ENCODE data around the gene LRRC3C.

LRRC3C gene

DNA sequence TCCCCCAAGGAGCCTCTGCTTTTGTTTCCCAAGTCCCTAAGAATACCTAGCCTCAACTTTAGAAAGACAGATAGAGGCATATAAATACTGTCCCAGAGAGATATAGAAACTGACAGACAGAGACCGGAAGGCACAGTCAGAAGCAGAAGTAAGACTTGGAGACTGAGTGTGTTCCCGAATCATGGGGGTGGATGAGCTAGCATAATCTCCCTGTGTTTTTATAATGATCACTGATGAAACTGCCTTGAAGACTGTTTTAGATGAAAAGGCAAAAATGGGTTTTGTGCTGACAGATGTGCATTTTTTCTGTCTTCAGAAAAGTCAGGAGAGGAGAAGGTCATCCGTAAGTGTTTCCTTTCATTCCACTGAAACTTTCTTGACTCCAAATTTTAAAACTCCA lies 44.7 kb downstream of the LRRC3C start:
- H2AK5ac ChIP-seq (ENCODE audit: low read depth, low read length) = no peak overlapping the region
- H3K4me3 ChIP-seq (ENCODE audit: low read length in 2 of 2) = no peak overlapping the region
- H2BK15ac ChIP-seq (ENCODE audit: low read length) = no peak overlapping the region
- no peak overlapping the region for H2BK120ac ChIP-seq (ENCODE audit: low read depth, low read length)
- H3K9ac ChIP-seq (ENCODE audit: low read depth, low read length, poor library complexity) = no peak overlapping the region
- no peak overlapping the region for H2BK5ac ChIP-seq (ENCODE audit: low read length)
- H3K18ac ChIP-seq (ENCODE audit: low read length) = no peak overlapping the region
- no peaks in the 10 kb centered on the region for H3K4me1 ChIP-seq (ENCODE audit: control insufficient read depth in 2 of 2, insufficient read depth in 1 of 2, low read depth in 1 of 2, low read length in 2 of 2)
- H3K27ac ChIP-seq (replicated peaks; ENCODE audit: low read length) = no peak overlapping the region
- H2BK12ac ChIP-seq (ENCODE audit: low read length) = no peak overlapping the region
- H4K8ac ChIP-seq (ENCODE audit: low read depth, low read length) = no peak overlapping the region
- H3K27me3 ChIP-seq (ENCODE audit: control insufficient read depth in 3 of 3, insufficient read depth in 3 of 3, low read depth in 1 of 3, low read length in 3 of 3) = peaks cover 0 to 77% (median 0%) of the 10 kb centered on the region in 3 experiments
- H3K4ac ChIP-seq (ENCODE audit: low read length) = no peak overlapping the region
- no peak overlapping the region for H4K91ac ChIP-seq (ENCODE audit: low read depth, low read length, poor library complexity)
- H3K36me3 ChIP-seq (replicated peaks in 1 of 2; ENCODE audit: control insufficient read depth in 2 of 2, insufficient read depth in 2 of 2, low read length in 2 of 2) = no peaks in the 10 kb centered on the region
- no peaks in the 10 kb centered on the region for H3K79me1 ChIP-seq (ENCODE audit: low read depth, low read length)
- no peak for DNase-seq (ENCODE audit: low spot score)
- H3K23ac ChIP-seq (ENCODE audit: low read depth, low read length, poor library complexity) = no peak overlapping the region
- WGBS, 2 donors (ENCODE audit: extremely low coverage in 2 of 2, insufficient read length in 2 of 2, insufficient replicate concordance in 1 of 2) = no CpG with 5 or more reads among the region's 3 CpGs
- no peak overlapping the region for H3K14ac ChIP-seq (ENCODE audit: low read length)
- H2AFZ ChIP-seq (ENCODE audit: low read length) = no peak overlapping the region
- H3K4me2 ChIP-seq (ENCODE audit: insufficient read depth, low read length, poor library complexity, severe bottlenecking) = no peak overlapping the region
- H3K9me3 ChIP-seq (replicated peaks in 1 of 2; ENCODE audit: control insufficient read depth in 2 of 2, insufficient read depth in 1 of 2, low read depth in 1 of 2, low read length in 2 of 2) = no peaks in the 10 kb centered on the region

DNA sequence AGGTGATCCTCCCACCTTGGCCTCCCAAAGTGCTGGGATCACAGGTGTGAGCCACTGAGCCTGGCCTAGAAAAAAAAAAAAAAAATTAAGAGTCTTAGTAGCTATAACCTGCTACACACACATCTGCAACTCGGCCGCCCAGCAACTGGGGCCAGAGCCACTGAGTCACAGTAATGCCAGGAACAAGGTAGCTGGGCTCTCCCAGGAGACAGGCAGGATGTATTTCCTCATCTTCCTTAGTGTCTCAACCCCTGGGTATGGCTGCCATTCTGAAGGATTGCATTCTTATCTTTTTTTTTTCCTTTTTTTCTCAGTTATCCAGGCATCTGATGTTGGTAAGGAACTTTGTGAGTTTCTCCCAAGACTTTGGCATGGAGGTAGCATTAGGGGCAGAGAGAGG lies 46.0 kb downstream of the LRRC3C start:
- no peaks in the 10 kb centered on the region for H3K4me1 ChIP-seq (ENCODE audit: control insufficient read depth in 2 of 2, insufficient read depth in 1 of 2, low read depth in 1 of 2, low read length in 2 of 2)
- no CpG with 5 or more reads among the region's 2 CpGs for WGBS, 2 donors (ENCODE audit: extremely low coverage in 2 of 2, insufficient read length in 2 of 2, insufficient replicate concordance in 1 of 2)
- H3K14ac ChIP-seq (ENCODE audit: low read length) = no peak overlapping the region
- no peak overlapping the region for H3K4me3 ChIP-seq (ENCODE audit: low read length in 2 of 2)
- no peak overlapping the region for H2AK5ac ChIP-seq (ENCODE audit: low read depth, low read length)
- H3K9me3 ChIP-seq (replicated peaks in 1 of 2; ENCODE audit: control insufficient read depth in 2 of 2, insufficient read depth in 1 of 2, low read depth in 1 of 2, low read length in 2 of 2) = no peaks in the 10 kb centered on the region
- H3K36me3 ChIP-seq (replicated peaks in 1 of 2; ENCODE audit: control insufficient read depth in 2 of 2, insufficient read depth in 2 of 2, low read length in 2 of 2) = no peaks in the 10 kb centered on the region
- no peak overlapping the region for H3K18ac ChIP-seq (ENCODE audit: low read length)
- H3K23ac ChIP-seq (ENCODE audit: low read depth, low read length, poor library complexity) = no peak overlapping the region
- no peak overlapping the region for H2BK5ac ChIP-seq (ENCODE audit: low read length)
- H4K8ac ChIP-seq (ENCODE audit: low read depth, low read length) = no peak overlapping the region
- no peak overlapping the region for H3K9ac ChIP-seq (ENCODE audit: low read depth, low read length, poor library complexity)
- H3K27me3 ChIP-seq (ENCODE audit: control insufficient read depth in 3 of 3, insufficient read depth in 3 of 3, low read depth in 1 of 3, low read length in 3 of 3) = peaks cover 0 to 85% (median 0%) of the 10 kb centered on the region in 3 experiments
- no peak overlapping the region for H2BK15ac ChIP-seq (ENCODE audit: low read length)
- no peak overlapping the region for H2BK12ac ChIP-seq (ENCODE audit: low read length)
- no peak overlapping the region for H3K27ac ChIP-seq (replicated peaks; ENCODE audit: low read length)
- H3K79me1 ChIP-seq (ENCODE audit: low read depth, low read length) = no peaks in the 10 kb centered on the region
- DNase-seq (ENCODE audit: low spot score) = no peak
- no peak overlapping the region for H3K4me2 ChIP-seq (ENCODE audit: insufficient read depth, low read length, poor library complexity, severe bottlenecking)
- H4K91ac ChIP-seq (ENCODE audit: low read depth, low read length, poor library complexity) = no peak overlapping the region
- H2BK120ac ChIP-seq (ENCODE audit: low read depth, low read length) = no peak overlapping the region
- H3K4ac ChIP-seq (ENCODE audit: low read length) = no peak overlapping the region
- no peak overlapping the region for H2AFZ ChIP-seq (ENCODE audit: low read length)

DNA sequence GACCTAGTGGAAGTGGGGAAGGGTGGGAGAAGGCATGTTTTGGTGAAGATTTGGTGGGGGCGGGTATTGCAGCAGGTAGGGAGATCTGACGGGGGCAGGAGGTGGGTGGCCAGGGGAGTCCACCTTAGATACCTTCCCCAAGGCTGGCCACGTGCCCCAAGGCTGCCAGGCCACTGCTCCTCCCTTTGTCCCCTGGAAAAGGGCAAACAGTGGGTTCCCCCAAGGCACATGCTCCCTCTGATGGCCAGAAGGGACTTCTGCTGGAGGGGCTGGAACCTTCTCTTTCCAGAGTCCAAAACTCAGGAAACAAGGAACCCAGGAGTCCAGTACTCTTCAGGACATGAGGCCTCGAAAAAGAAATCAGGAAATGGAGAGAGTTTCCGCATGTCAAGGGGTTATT lies 46.9 kb downstream of the LRRC3C start:
- Histone ChIP-seq H2BK15ac (ENCODE audit: low read length) (no peak overlapping the region), H2AK5ac (ENCODE audit: low read depth, low read length) (no peak overlapping the region), H3K27ac (replicated peaks; ENCODE audit: low read length) (no peak overlapping the region), H3K4me1 (ENCODE audit: control insufficient read depth in 2 of 2, insufficient read depth in 1 of 2, low read depth in 1 of 2, low read length in 2 of 2) (peaks cover 0 to under 1% of the 10 kb centered on the region in 2 donors), H3K36me3 (replicated peaks in 1 of 2; ENCODE audit: control insufficient read depth in 2 of 2, insufficient read depth in 2 of 2, low read length in 2 of 2) (no peaks in the 10 kb centered on the region), H3K23ac (ENCODE audit: low read depth, low read length, poor library complexity) (no peak overlapping the region), H3K79me1 (ENCODE audit: low read depth, low read length) (no peaks in the 10 kb centered on the region), H2BK120ac (ENCODE audit: low read depth, low read length) (no peak overlapping the region), H2BK12ac (ENCODE audit: low read length) (no peak overlapping the region), H2BK5ac (ENCODE audit: low read length) (no peak overlapping the region), H3K27me3 (ENCODE audit: control insufficient read depth in 3 of 3, insufficient read depth in 3 of 3, low read depth in 1 of 3, low read length in 3 of 3) (peaks cover 0 to 84% (median 0%) of the 10 kb centered on the region in 3 experiments), H3K18ac (ENCODE audit: low read length) (no peak overlapping the region), H3K4ac (ENCODE audit: low read length) (no peak overlapping the region), H4K8ac (ENCODE audit: low read depth, low read length) (no peak overlapping the region), H4K91ac (ENCODE audit: low read depth, low read length, poor library complexity) (no peak overlapping the region), H3K4me3 (ENCODE audit: low read length in 2 of 2) (no peak overlapping the region), H3K4me2 (ENCODE audit: insufficient read depth, low read length, poor library complexity, severe bottlenecking) (no peak overlapping the region), H3K9me3 (replicated peaks in 1 of 2; ENCODE audit: control insufficient read depth in 2 of 2, insufficient read depth in 1 of 2, low read depth in 1 of 2, low read length in 2 of 2) (no peaks in the 10 kb centered on the region), H2AFZ (ENCODE audit: low read length) (no peak overlapping the region), H3K14ac (ENCODE audit: low read length) (no peak overlapping the region), H3K9ac (ENCODE audit: low read depth, low read length, poor library complexity) (no peak overlapping the region)
- no CpG with 5 or more reads among the region's 5 CpGs for WGBS, 2 donors (ENCODE audit: extremely low coverage in 2 of 2, insufficient read length in 2 of 2, insufficient replicate concordance in 1 of 2)
- DNase-seq (ENCODE audit: low spot score) = no peak

DNA sequence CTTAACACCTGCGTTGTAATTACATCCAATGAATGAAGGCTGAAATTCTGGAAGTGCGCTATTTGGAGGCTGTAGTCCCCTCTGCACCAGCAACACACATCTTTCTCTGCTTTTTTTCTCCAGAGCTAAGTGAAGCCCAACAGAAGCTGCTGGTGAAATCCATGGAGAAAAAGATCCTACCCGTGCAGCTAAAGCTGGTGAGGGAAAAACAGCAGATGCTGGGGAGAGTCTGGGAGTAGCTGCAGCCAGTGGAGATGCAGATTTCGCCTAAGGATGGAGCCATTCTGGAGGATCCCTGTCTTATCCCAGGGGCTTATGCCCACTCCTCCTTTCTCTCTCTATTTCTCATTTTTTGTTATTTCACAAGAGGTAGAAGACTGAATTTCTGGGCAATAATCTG lies 48.3 kb downstream of the LRRC3C start:
- peaks cover 1% of the 10 kb centered on the region for H3K79me1 ChIP-seq (ENCODE audit: low read depth, low read length)
- no peak overlapping the region for H3K18ac ChIP-seq (ENCODE audit: low read length)
- no peak overlapping the region for H3K4me3 ChIP-seq (ENCODE audit: low read length in 2 of 2)
- H3K4me2 ChIP-seq (ENCODE audit: insufficient read depth, low read length, poor library complexity, severe bottlenecking) = no peak overlapping the region
- H3K27ac ChIP-seq (replicated peaks; ENCODE audit: low read length) = no peak overlapping the region
- no CpG with 5 or more reads among the region's 4 CpGs for WGBS, 2 donors (ENCODE audit: extremely low coverage in 2 of 2, insufficient read length in 2 of 2, insufficient replicate concordance in 1 of 2)
- no peak overlapping the region for H2BK15ac ChIP-seq (ENCODE audit: low read length)
- H3K9ac ChIP-seq (ENCODE audit: low read depth, low read length, poor library complexity) = no peak overlapping the region
- H3K4ac ChIP-seq (ENCODE audit: low read length) = no peak overlapping the region
- H2BK120ac ChIP-seq (ENCODE audit: low read depth, low read length) = no peak overlapping the region
- no peak overlapping the region for H3K14ac ChIP-seq (ENCODE audit: low read length)
- H2AK5ac ChIP-seq (ENCODE audit: low read depth, low read length) = no peak overlapping the region
- H3K27me3 ChIP-seq (ENCODE audit: control insufficient read depth in 3 of 3, insufficient read depth in 3 of 3, low read depth in 1 of 3, low read length in 3 of 3) = peaks cover 0 to 73% (median 0%) of the 10 kb centered on the region in 3 experiments
- DNase-seq (ENCODE audit: low spot score) = no peak
- no peak overlapping the region for H2AFZ ChIP-seq (ENCODE audit: low read length)
- no peak overlapping the region for H3K23ac ChIP-seq (ENCODE audit: low read depth, low read length, poor library complexity)
- no peak overlapping the region for H4K8ac ChIP-seq (ENCODE audit: low read depth, low read length)
- H3K36me3 ChIP-seq (replicated peaks in 1 of 2; ENCODE audit: control insufficient read depth in 2 of 2, insufficient read depth in 2 of 2, low read length in 2 of 2) = no peaks in the 10 kb centered on the region
- peaks cover 0 to 4% of the 10 kb centered on the region in 2 donors for H3K4me1 ChIP-seq (ENCODE audit: control insufficient read depth in 2 of 2, insufficient read depth in 1 of 2, low read depth in 1 of 2, low read length in 2 of 2)
- no peak overlapping the region for H2BK12ac ChIP-seq (ENCODE audit: low read length)
- no peaks in the 10 kb centered on the region for H3K9me3 ChIP-seq (replicated peaks in 1 of 2; ENCODE audit: control insufficient read depth in 2 of 2, insufficient read depth in 1 of 2, low read depth in 1 of 2, low read length in 2 of 2)
- H4K91ac ChIP-seq (ENCODE audit: low read depth, low read length, poor library complexity) = no peak overlapping the region
- H2BK5ac ChIP-seq (ENCODE audit: low read length) = no peak overlapping the region

All from neuronal stem cell (in vitro differentiated cells).